ES-I3 (cell line): ENCODE measurements around the gene THUMPD1.
"Not testable (repeated sequence)": the region's sequence is repeated elsewhere in the genome, so short reads cannot be mapped to it uniquely, and the experiment has no call there.

Experiments
- H3K36me3 ChIP-seq: 2 replicates; pipeline ENCODE4 v1.6.1; 2013; ENCODE audit warnings: mild to moderate bottlenecking, low read length, control low read depth, moderate library complexity; ENCODE audit not compliant: insufficient read depth
- H3K4me1 ChIP-seq: 2 replicates; pipeline ENCODE4 v1.6.1; 2013; ENCODE audit warnings: mild to moderate bottlenecking, control low read depth, low read length; ENCODE audit not compliant: insufficient read depth
- H3K9ac ChIP-seq: 2 replicates; pipeline ENCODE4 v1.6.1; 2013; ENCODE audit warnings: low read depth, mild to moderate bottlenecking, low read length, moderate library complexity
- H3K9me3 ChIP-seq: 2 replicates; pipeline ENCODE4 v1.6.1; 2013; ENCODE audit warnings: mild to moderate bottlenecking, low read length, moderate library complexity; ENCODE audit not compliant: control insufficient read depth, insufficient read depth

The THUMPD1 gene

DNA sequence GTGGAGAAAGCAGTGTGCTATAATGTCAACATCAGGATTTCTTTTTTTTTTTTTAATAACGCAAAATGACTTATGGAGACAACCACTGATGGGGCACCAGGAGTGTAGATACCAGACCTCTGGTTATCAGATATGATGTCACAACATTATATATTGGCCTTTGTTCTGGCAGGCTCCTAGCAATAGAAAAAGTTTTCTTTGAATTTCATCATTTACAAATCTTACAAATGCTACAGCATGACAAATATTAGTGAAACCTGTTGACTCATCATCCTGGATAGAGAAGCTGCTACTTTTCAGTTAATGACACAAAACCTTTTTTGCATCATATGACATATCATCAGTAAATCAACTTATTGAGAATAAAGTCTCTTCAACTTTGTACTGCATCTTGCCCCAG lies 6.1 kb downstream of the THUMPD1 start:
- Histone ChIP-seq H3K4me1 (no peaks in the 10 kb centered on the region), H3K9ac (no peak overlapping the region), H3K36me3 (peaks cover 3% of the 10 kb centered on the region), H3K9me3 (no peaks in the 10 kb centered on the region)

DNA sequence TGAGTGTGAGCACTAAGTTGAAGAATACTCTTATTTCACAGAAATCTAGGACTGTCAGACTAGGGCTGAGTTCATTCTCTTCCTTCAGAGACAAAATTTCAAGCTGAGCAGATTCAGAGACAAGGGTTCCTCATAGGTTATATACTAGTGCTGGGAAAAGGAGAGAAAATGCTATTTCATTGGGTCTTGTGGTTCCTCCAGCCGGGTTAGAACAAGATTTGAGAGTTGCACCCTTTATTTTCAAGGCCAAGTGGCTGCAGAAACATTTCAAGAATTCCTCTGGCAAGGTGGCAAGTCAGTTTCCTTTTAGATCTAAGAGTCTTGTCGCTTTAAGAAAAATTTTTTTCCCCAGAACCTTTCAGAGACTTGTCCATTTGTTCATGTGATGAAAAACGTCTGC lies 6.8 kb downstream of the THUMPD1 start:
- H3K9ac ChIP-seq, result no peak overlapping the region
- no peaks in the 10 kb centered on the region for H3K9me3 ChIP-seq
- peaks cover 3% of the 10 kb centered on the region for H3K36me3 ChIP-seq

GRCh38 chr16:20734056-20734455 lies 7.6 kb downstream of the THUMPD1 start:
- no peak overlapping the region for H3K9ac ChIP-seq
- H3K4me1 ChIP-seq, result no peaks in the 10 kb centered on the region
- no peaks in the 10 kb centered on the region for H3K9me3 ChIP-seq
- peaks cover 3% of the 10 kb centered on the region for H3K36me3 ChIP-seq

More for the DNA sequence above, 6.8 kb downstream of the THUMPD1 start:
- H3K4me1 ChIP-seq, result no peaks in the 10 kb centered on the region

DNA sequence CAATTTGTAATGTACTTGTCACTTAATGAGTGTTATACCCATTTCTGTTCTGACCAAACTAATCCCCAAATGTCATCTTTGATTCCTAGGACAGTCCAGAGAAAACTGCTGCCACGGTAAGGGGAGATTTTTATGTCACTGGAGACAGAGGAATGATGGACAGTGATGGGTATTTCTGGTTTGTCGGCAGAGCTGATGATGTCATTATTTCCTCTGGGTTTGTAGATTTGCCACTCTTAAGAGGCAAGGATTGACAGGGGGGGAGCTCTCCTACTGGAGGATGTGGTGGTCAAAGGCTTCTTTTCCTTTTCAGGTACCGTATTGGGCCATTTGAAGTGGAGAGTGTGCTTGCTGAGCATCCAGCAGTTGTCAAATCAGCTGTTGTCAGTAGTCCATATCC lies 12.5 kb downstream of the THUMPD1 start:
- H3K9me3 ChIP-seq, result no peaks in the 10 kb centered on the region
- H3K9ac ChIP-seq, result no peak overlapping the region
- no peaks in the 10 kb centered on the region for H3K36me3 ChIP-seq
- H3K4me1 ChIP-seq, result no peaks in the 10 kb centered on the region

GRCh38 chr16:20727181-20727580 lies 14.4 kb downstream of the THUMPD1 start:
- H3K4me1 ChIP-seq, result no peaks in the 10 kb centered on the region
- H3K9me3 ChIP-seq, result no peaks in the 10 kb centered on the region
- no peak overlapping the region for H3K9ac ChIP-seq
- H3K36me3 ChIP-seq, result no peaks in the 10 kb centered on the region

- no peaks in the 10 kb centered on the region for H3K36me3 ChIP-seq
- H3K9ac ChIP-seq, result no peak overlapping the region
- H3K4me1 ChIP-seq, result no peaks in the 10 kb centered on the region
Measured at GRCh38 chr16:20726661-20727060, 15.0 kb downstream of the THUMPD1 start.

DNA sequence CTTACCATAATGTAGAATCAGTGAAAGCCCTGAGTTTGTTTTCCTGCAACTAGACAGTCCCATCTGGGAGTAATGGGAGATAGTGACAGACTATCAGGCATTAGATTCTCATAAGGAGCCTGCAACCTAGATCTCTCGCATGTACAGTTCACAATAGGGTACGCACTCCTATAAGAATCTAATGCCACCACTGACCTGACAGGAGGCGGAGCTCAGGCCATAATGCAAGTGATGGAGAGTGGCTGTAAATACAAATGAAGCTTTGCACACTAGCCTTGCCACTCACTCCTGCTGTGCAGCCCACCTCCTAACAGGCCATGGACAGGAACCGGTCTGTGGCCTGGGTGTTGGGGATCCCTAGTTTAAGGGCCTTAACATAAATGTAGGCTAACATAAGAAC lies 21.4 kb downstream of the THUMPD1 start:
- H3K9ac ChIP-seq, result no peak overlapping the region
- no peaks in the 10 kb centered on the region for H3K36me3 ChIP-seq
- no peaks in the 10 kb centered on the region for H3K9me3 ChIP-seq
- H3K4me1 ChIP-seq, result no peaks in the 10 kb centered on the region

More at GRCh38 chr16:20726661-20727060, 15.0 kb downstream of the THUMPD1 start:
- no peaks in the 10 kb centered on the region for H3K9me3 ChIP-seq

- not testable (repeated sequence) for H3K36me3 ChIP-seq, H3K9me3 ChIP-seq, H3K4me1 ChIP-seq, H3K9ac ChIP-seq
Measured at GRCh38 chr16:20717718-20718117, 23.9 kb downstream of the THUMPD1 start.

GRCh38 chr16:20711277-20711911 lies 30.2 kb downstream of the THUMPD1 start:
- H3K36me3 ChIP-seq, result no peaks in the 10 kb centered on the region
- no peaks in the 10 kb centered on the region for H3K4me1 ChIP-seq
- H3K9ac ChIP-seq, result no peak overlapping the region
- H3K9me3 ChIP-seq, result no peaks in the 10 kb centered on the region

DNA sequence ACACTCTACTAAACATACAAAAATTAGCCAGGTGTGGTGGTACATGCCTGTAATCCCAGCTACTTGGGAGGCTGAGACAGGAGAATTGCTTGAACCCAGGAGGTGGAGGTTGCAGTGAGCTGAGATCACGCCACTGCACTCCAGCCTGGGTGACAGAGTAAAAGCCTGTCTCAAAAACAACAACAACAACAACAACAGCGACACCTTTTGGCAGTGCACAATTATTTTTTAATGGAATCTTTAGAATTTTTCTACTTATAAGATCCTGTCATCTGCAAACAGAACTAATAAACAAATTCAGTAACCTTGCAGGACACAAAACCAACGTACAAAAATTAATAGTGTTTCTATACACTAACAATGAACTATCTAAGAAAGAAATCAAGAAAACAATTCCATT lies 33.5 kb downstream of the THUMPD1 start:
- H3K9me3 ChIP-seq, H3K9ac ChIP-seq, H3K4me1 ChIP-seq, H3K36me3 ChIP-seq: not testable (repeated sequence)

- H3K36me3 ChIP-seq, result no peaks in the 10 kb centered on the region
- no peak overlapping the region for H3K9ac ChIP-seq
- no peaks in the 10 kb centered on the region for H3K4me1 ChIP-seq
- no peaks in the 10 kb centered on the region for H3K9me3 ChIP-seq
Measured at GRCh38 chr16:20707461-20707860, 34.2 kb downstream of the THUMPD1 start.

GRCh38 chr16:20705972-20706371 lies 35.6 kb downstream of the THUMPD1 start:
- not testable (repeated sequence) for H3K36me3 ChIP-seq, H3K9me3 ChIP-seq

DNA sequence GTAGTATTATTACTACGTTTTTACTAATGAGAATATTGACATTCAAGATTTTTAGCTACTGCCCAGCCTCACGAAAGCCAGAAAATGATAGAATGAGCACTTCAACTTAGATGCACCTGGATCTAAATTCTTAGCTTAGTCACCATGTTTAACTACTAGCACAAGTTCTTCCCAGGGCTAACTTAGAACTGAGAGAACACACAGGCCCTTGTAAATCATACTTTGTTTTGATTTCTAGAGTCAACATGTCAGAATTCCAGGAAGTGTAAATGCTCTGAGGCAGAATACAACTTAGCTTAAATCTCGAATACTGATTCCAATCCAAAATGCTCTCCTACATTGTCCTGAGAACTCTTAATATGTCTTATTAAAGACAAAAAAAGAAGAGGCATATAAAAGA lies 37.3 kb downstream of the THUMPD1 start:
- H3K9ac ChIP-seq, result no peak overlapping the region
- H3K36me3 ChIP-seq, result no peaks in the 10 kb centered on the region
- no peaks in the 10 kb centered on the region for H3K9me3 ChIP-seq
- no peaks in the 10 kb centered on the region for H3K4me1 ChIP-seq

More at GRCh38 chr16:20705972-20706371, 35.6 kb downstream of the THUMPD1 start:
- not testable (repeated sequence) for H3K4me1 ChIP-seq, H3K9ac ChIP-seq

GRCh38 chr16:20701692-20702091 lies 39.9 kb downstream of the THUMPD1 start:
- H3K36me3 ChIP-seq, H3K9me3 ChIP-seq: not testable (repeated sequence)

DNA sequence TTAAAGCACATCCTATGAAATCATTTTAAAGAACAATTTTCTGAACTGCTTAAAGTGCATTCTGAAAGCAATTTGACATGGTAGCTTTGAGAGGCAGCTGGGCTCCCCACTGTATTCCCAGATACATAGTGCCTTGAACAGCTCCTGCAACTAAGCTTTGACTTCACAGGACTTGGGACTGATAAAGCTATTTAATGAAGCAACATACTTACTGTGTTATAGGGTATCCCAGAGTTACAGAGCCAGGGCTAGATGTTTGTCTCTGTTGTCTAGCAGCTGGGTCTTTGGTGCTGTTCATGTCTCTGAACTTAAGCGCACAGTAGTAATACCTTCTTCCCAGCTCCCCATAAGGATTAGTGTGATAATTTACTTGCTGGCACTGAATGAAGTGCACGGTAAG lies 45.0 kb downstream of the THUMPD1 start:
- no peak overlapping the region for H3K9ac ChIP-seq
- H3K4me1 ChIP-seq, result no peaks in the 10 kb centered on the region
- no peaks in the 10 kb centered on the region for H3K36me3 ChIP-seq
- no peaks in the 10 kb centered on the region for H3K9me3 ChIP-seq

More at GRCh38 chr16:20701692-20702091, 39.9 kb downstream of the THUMPD1 start:
- H3K4me1 ChIP-seq, H3K9ac ChIP-seq: not testable (repeated sequence)

GRCh38 chr16:20695024-20695423 lies 46.6 kb downstream of the THUMPD1 start:
- Histone ChIP-seq H3K9me3 (no peaks in the 10 kb centered on the region), H3K4me1 (no peaks in the 10 kb centered on the region), H3K9ac (no peak overlapping the region)

More at GRCh38 chr16:20695024-20695423, 46.6 kb downstream of the THUMPD1 start:
- no peaks in the 10 kb centered on the region for H3K36me3 ChIP-seq
